Right lobe of liver (tissue), 6 donors: Measurements from ENCODE around the gene VANGL1. TPM values are rescaled to one million over a fixed set of nuclear protein-coding genes. Genes with fewer than 3 reads are reported as not detected.

Experiments used
- ATAC-seq, 4 donors: fragments of 200-7000 bp; cut with Tn5 transposase; one replicate each; pipeline ENCODE4 v1.9.1; 2020; ENCODE audit warnings: mild to moderate bottlenecking in 4 of 4, moderate library complexity in 4 of 4
- DNase-seq, 3 donors: peaks; one replicate each; pipeline ENCODE4 v3.0.0-alpha.2; 2020
- H3K27ac ChIP-seq, 3 donors: fragments of 200-600 bp; one replicate each; pipeline ENCODE4 v1.8.0; 2022
- H3K27me3 ChIP-seq, 2 donors: fragments of 200-600 bp; one replicate each; pipeline ENCODE4 v1.8.0; 2022
- H3K36me3 ChIP-seq, 4 donors: fragments of 200-600 bp; sonication (generic) in 1 of 4; one replicate each; pipeline versions ENCODE4 v1.5.1 to v1.8.0; 2017 to 2022; ENCODE audit warnings: control low read depth in 1 of 4
- H3K4me1 ChIP-seq, 4 donors: fragments of 200-600 bp; sonication (generic) in 1 of 4; one replicate each; pipeline versions ENCODE4 v1.5.1 to v1.8.0; 2017 to 2022; ENCODE audit warnings: control low read depth in 1 of 4
- H3K4me3 ChIP-seq, 3 donors: fragments of 200-600 bp; one replicate each; pipeline ENCODE4 v1.8.0; 2022
- H3K9me3 ChIP-seq, 4 donors: fragments of 200-600 bp; sonication (generic) in 1 of 4; one replicate each; pipeline versions ENCODE4 v1.5.1 to v1.8.0; 2017 to 2022; ENCODE audit warnings: control low read depth in 1 of 4
- CTCF ChIP-seq, 4 donors: fragments of 200-600 bp in 3 of 4; fragments of 450-650 bp in 1 of 4; IDR thresholded peaks; one replicate each; pipeline versions ENCODE4 v1.5.1 to v1.8.0; 2016 to 2022; ENCODE audit warnings: antibody characterized with exemption in 4 of 4, mild to moderate bottlenecking in 2 of 4
- POLR2A ChIP-seq: fragments of 450-650 bp; IDR thresholded peaks from one replicate; pipeline ENCODE4 v1.6.1; 2017; ENCODE audit warnings: antibody characterized with exemption, mild to moderate bottlenecking
- WGBS: methylation state at CpG from one replicate; pipeline ENCODE4 v1.1.6; 2018; ENCODE audit warnings: low coverage, low lambda C conversion rate; ENCODE audit not compliant: insufficient coverage; ENCODE audit errors: missing lambda C conversion rate; 5-methylcytosine and 5-hydroxymethylcytosine counted together
- intact Hi-C, 2 donors: fragments of 100-400 bp; cut with DNase I; formaldehyde crosslinking; loops; one replicate each; pipeline versions ENCODE4 v1.11.2 to v1.14.1; 2022
- total RNA-seq, 6 experiments: library from RNA; depleted of rRNA in 2 of 6; stranded (reverse); fragments of >200 nt in 2 of 6; fragmentation: NEBNext Ultra II Directional in 3 of 6; extraction: Animal tissue kit (Norgen Biotek cat#: 25700) in 3 of 6; gene quantifications; one replicate each; pipeline versions ENCODE4 v1.1.0 to v1.2.4, GENCODE V29; 2016 to 2023
- donor health status: DM: no; HTN: yes; CAD: no.
- donor health status: DM: no; HTN: no; CAD: no.
- donor health status: DM: no; HTN: no; CAD: no.
- donor health status: DM: no; HTN: yes; CAD: no.
- donor health status: DM: no; HTN: yes; CAD: no.

VANGL1 gene
- total RNA-seq, 6 experiments from 2014 or later, result 3.3 to 5.1 (median 4.4) TPM

GRCh38 chr1:115595279-115596079, 46.3 kb upstream of the VANGL1 start:
- no peaks in the 10 kb centered on the region for H3K27me3 ChIP-seq
- intact Hi-C loops, result loop anchor here (10.0 kb wide), 1 partner anchor 461 kb away; no protein-coding TSS in a partner anchor
- DNase-seq, result peak; percentile 75 to 79 (median 75)
- ATAC-seq, result peak; percentile 89 to 94 (median 90)
- H3K27ac ChIP-seq, result no peak overlapping the region
- H3K36me3 ChIP-seq, result no peaks in the 10 kb centered on the region
- H3K4me1 ChIP-seq, result no peaks in the 10 kb centered on the region
- H3K9me3 ChIP-seq, result no peaks in the 10 kb centered on the region
- H3K4me3 ChIP-seq, result no peak overlapping the region
- 64% methylated on average over 5 of the region's 12 CpGs for WGBS
- TF ChIP-seq CTCF (IDR thresholded peaks at IDR 0.05) (peak; percentile 79 to 93 (median 86)), POLR2A (no peak)

GRCh38 chr1:115596080-115596780, 45.5 kb upstream of the VANGL1 start:
- no peaks in the 10 kb centered on the region for H3K4me1 ChIP-seq
- H3K9me3 ChIP-seq, result no peaks in the 10 kb centered on the region
- intact Hi-C loops, result loop anchor here (10.0 kb wide), 1 partner anchor 461 kb away; no protein-coding TSS in a partner anchor
- DNase-seq (no peak), ATAC-seq (no peak)
- no peaks in the 10 kb centered on the region for H3K27me3 ChIP-seq
- H3K4me3 ChIP-seq, result no peak overlapping the region
- WGBS, result 39% methylated on average over 5 of the region's 7 CpGs
- H3K36me3 ChIP-seq, result no peaks in the 10 kb centered on the region
- TF ChIP-seq CTCF (IDR thresholded peaks at IDR 0.05), result no peak
- no peak for TF ChIP-seq POLR2A
- no peak overlapping the region for H3K27ac ChIP-seq

GRCh38 chr1:115604508-115604907, 37.3 kb upstream of the VANGL1 start:
- H3K9me3 ChIP-seq, result no peaks in the 10 kb centered on the region
- no peak overlapping the region for H3K27ac ChIP-seq
- H3K36me3 ChIP-seq, result no peaks in the 10 kb centered on the region
- no peak overlapping the region for H3K4me3 ChIP-seq
- no peaks in the 10 kb centered on the region for H3K4me1 ChIP-seq
- WGBS, result 75% methylated on average over 3 of the region's 3 CpGs
- ATAC-seq (no peak), DNase-seq (no peak)
- no peaks in the 10 kb centered on the region for H3K27me3 ChIP-seq
- intact Hi-C loops, result no loop called here
- no peak for TF ChIP-seq POLR2A
- no peak for TF ChIP-seq CTCF (IDR thresholded peaks at IDR 0.05)

- no peaks in the 10 kb centered on the region for H3K36me3 ChIP-seq
- no peaks in the 10 kb centered on the region for H3K9me3 ChIP-seq
- WGBS, result 20% methylated on average over 2 of the region's 5 CpGs
- no peak for TF ChIP-seq POLR2A
- no peak for TF ChIP-seq CTCF (IDR thresholded peaks at IDR 0.05)
- no peak overlapping the region for H3K27ac ChIP-seq
- ATAC-seq, result no peak
- intact Hi-C loops, result no loop called here
- DNase-seq, result no peak
- no peaks in the 10 kb centered on the region for H3K4me1 ChIP-seq
- no peak overlapping the region for H3K4me3 ChIP-seq
- no peaks in the 10 kb centered on the region for H3K27me3 ChIP-seq
Measured at GRCh38 chr1:115606305-115606704, 35.5 kb upstream of the VANGL1 start.
